ENCODE results near the gene DIAPH1. TPM values are rescaled to one million over a fixed set of nuclear protein-coding genes. Genes with fewer than 3 reads are reported as not detected.
A peak's percentile ranks its signal among the peaks of the same experiment; 100 is the strongest.
"Not testable (repeated sequence)": the region's sequence is repeated elsewhere in the genome, so short reads cannot be mapped to it uniquely, and the experiment has no call there.

Gene DIAPH1
- total and polyA plus RNA-seq, 4 donors: 51.5 to 74.7 (median 70.9) TPM

- Histone ChIP-seq H3K4me1 (ENCODE audit: control insufficient read depth in 4 of 4, insufficient read depth in 4 of 4, low read length in 3 of 4) (peaks cover 15 to 74% (median 57%) of the 10 kb centered on the region in 4 donors), H3K4me3 (ENCODE audit: low read depth in 1 of 3, low read length in 3 of 3) (no peak overlapping the region), H3K36me3 (ENCODE audit: control insufficient read depth in 4 of 4, insufficient read depth in 3 of 4, low read depth in 1 of 4, low read length in 3 of 4) (no peaks in the 10 kb centered on the region), H3K27ac (ENCODE audit: low read depth in 1 of 2, low read length in 2 of 2) (no peak overlapping the region), H3K9ac (ENCODE audit: low read depth in 1 of 2, low read length in 2 of 2) (no peak overlapping the region), H3K9me3 (ENCODE audit: control insufficient read depth in 4 of 4, low read length in 3 of 4) (no peaks in the 10 kb centered on the region), H3K27me3 (ENCODE audit: control insufficient read depth in 4 of 4, insufficient read depth in 4 of 4, low read length in 3 of 4) (no peaks in the 10 kb centered on the region)
- DNase-seq (ENCODE audit: low spot score): no peak
- TF ChIP-seq ATF3 (IDR thresholded peaks at IDR 0.05) (no peak), EGR1 (IDR thresholded peaks at IDR 0.05; ENCODE audit: low read depth in 2 of 2) (peak in 1 of 2 donors; percentile 15)
Measured at GRCh38 chr5:141613344-141613743, 5.5 kb downstream of the DIAPH1 start.

- no peak for TF ChIP-seq HNF4A (conservative IDR thresholded peaks at IDR 0.05)
- TF ChIP-seq SP1 (IDR thresholded peaks at IDR 0.05): no peak
- no peak for TF ChIP-seq HNF4G (IDR thresholded peaks at IDR 0.05)
- TF ChIP-seq CTCF (IDR thresholded peaks at IDR 0.05; ENCODE audit: low read depth, low read length, missing input control): no peak
- no peak for TF ChIP-seq GABPA (IDR thresholded peaks at IDR 0.05 in 1 of 2, conservative IDR thresholded peaks at IDR 0.05 in 1 of 2)
- TF ChIP-seq YY1 (IDR thresholded peaks at IDR 0.05): no peak
- TF ChIP-seq NR2F2 (IDR thresholded peaks at IDR 0.05): no peak
- TF ChIP-seq RAD21 (IDR thresholded peaks at IDR 0.05): no peak
- no peak for TF ChIP-seq ATF3 (IDR thresholded peaks at IDR 0.05)
- no peak for TF ChIP-seq EGR1 (IDR thresholded peaks at IDR 0.05; ENCODE audit: low read depth in 2 of 2)
- TF ChIP-seq JUND (IDR thresholded peaks at IDR 0.05): no peak
- TF ChIP-seq RXRA (IDR thresholded peaks at IDR 0.05): no peak
- no peak for TF ChIP-seq TAF1 (conservative IDR thresholded peaks at IDR 0.05)
- no peak for TF ChIP-seq MAX (IDR thresholded peaks at IDR 0.05)
- TF ChIP-seq REST (IDR thresholded peaks at IDR 0.05): no peak
- TF ChIP-seq ZBTB33 (IDR thresholded peaks at IDR 0.05): no peak
- no peak for TF ChIP-seq FOXA1 (IDR thresholded peaks at IDR 0.05)
- TF ChIP-seq FOXA2 (IDR thresholded peaks at IDR 0.05): no peak
Measured at GRCh38 chr5:141611289-141611688, 7.5 kb downstream of the DIAPH1 start.

GRCh38 chr5:141609921-141610320 is 8.9 kb downstream of the DIAPH1 start:
- WGBS: 95% methylated on average over 7 of the region's 7 CpGs
- H3K9me3 ChIP-seq (ENCODE audit: control insufficient read depth in 4 of 4, low read length in 3 of 4); H3K36me3 ChIP-seq (ENCODE audit: control insufficient read depth in 4 of 4, insufficient read depth in 3 of 4, low read depth in 1 of 4, low read length in 3 of 4); H3K27me3 ChIP-seq (ENCODE audit: control insufficient read depth in 4 of 4, insufficient read depth in 4 of 4, low read length in 3 of 4); DNase-seq (ENCODE audit: low spot score); H3K9ac ChIP-seq (ENCODE audit: low read depth in 1 of 2, low read length in 2 of 2); H3K4me3 ChIP-seq (ENCODE audit: low read depth in 1 of 3, low read length in 3 of 3): not testable (repeated sequence)
- Histone ChIP-seq H3K4me1 (ENCODE audit: control insufficient read depth in 4 of 4, insufficient read depth in 4 of 4, low read length in 3 of 4) (peaks cover 25 to 74% (median 59%) of the 10 kb centered on the region in 4 donors), H3K27ac (ENCODE audit: low read depth in 1 of 2, low read length in 2 of 2) (peak overlapping the region in 1 of 2 donors; percentile 2)

More at GRCh38 chr5:141611289-141611688, 7.5 kb downstream of the DIAPH1 start:
- no peak overlapping the region for H3K27ac ChIP-seq (ENCODE audit: low read depth in 1 of 2, low read length in 2 of 2)
- no peak for DNase-seq (ENCODE audit: low spot score)
- no peaks in the 10 kb centered on the region for H3K36me3 ChIP-seq (ENCODE audit: control insufficient read depth in 4 of 4, insufficient read depth in 3 of 4, low read depth in 1 of 4, low read length in 3 of 4)
- H3K9me3 ChIP-seq (ENCODE audit: control insufficient read depth in 4 of 4, low read length in 3 of 4): no peaks in the 10 kb centered on the region
- H3K27me3 ChIP-seq (ENCODE audit: control insufficient read depth in 4 of 4, insufficient read depth in 4 of 4, low read length in 3 of 4): no peaks in the 10 kb centered on the region
- H3K9ac ChIP-seq (ENCODE audit: low read depth in 1 of 2, low read length in 2 of 2): no peak overlapping the region
- WGBS: 89% methylated on average over 3 of the region's 3 CpGs
- H3K4me1 ChIP-seq (ENCODE audit: control insufficient read depth in 4 of 4, insufficient read depth in 4 of 4, low read length in 3 of 4): peaks cover 22 to 73% (median 56%) of the 10 kb centered on the region in 4 donors
- no peak overlapping the region for H3K4me3 ChIP-seq (ENCODE audit: low read depth in 1 of 3, low read length in 3 of 3)

Data from liver (tissue), 9 donors.